A549 (cell line): ENCODE results near the gene VPS13D. TPM values are rescaled to one million over a fixed set of nuclear protein-coding genes. Genes with fewer than 3 reads are reported as not detected.

Experiments
- ATAC-seq, 2 experiments: fragments of 200-7000 bp in 1 of 2; fragments of >200 bp in 1 of 2; cut with Nextera tagmentation in 1 of 2; cut with Tn5 transposase in 1 of 2; 3 replicates each; pipeline versions ENCODE4 v1.8.0 to v1.9.1; 2018 to 2020; ENCODE audit warnings: mild to moderate bottlenecking in 1 of 2, moderate library complexity in 1 of 2
- CTCF ChIA-PET: fragments of 300-600 bp; sonication (Branson Sonifier 250); formaldehyde crosslinking; extraction: SDS; loops from one replicate; lab custom pipeline; 2021; ENCODE audit warnings: antibody characterized with exemption, inconsistent platforms; lab: Yijun Ruan, JAX
- POLR2A ChIA-PET: fragments of 350-600 bp; formaldehyde crosslinking; extraction: SDS; loops from one replicate; lab custom pipeline; 2021; ENCODE audit warnings: antibody characterized with exemption, inconsistent platforms; lab: Yijun Ruan, JAX
- DNase-seq, 2 experiments: peaks; one replicate each; pipeline versions ENCODE4 v3.0.0 to v3.0.0-alpha.2; 2011 to 2016; ENCODE audit warnings: low read depth in 1 of 2, low spot score in 1 of 2
- FAIRE-seq: peaks from 2 replicates; lab custom pipeline; 2011; peaks lifted over from hg19 to GRCh38; lab: Jason Lieb, UNC
- H3K27ac ChIP-seq, 2 experiments: fragments of >200 bp; sonication (Bioruptor Twin); formaldehyde crosslinking; 3 replicates each; pipeline ENCODE4 v1.5.1; 2016 to 2017
- H3K4me1 ChIP-seq: fragments of >200 bp; sonication (Bioruptor Twin); formaldehyde crosslinking; 3 replicates; pipeline ENCODE4 v1.6.1; 2016
- H3K4me2 ChIP-seq: fragments of >200 bp; sonication (Bioruptor Twin); formaldehyde crosslinking; 3 replicates; pipeline ENCODE4 v1.6.1; 2016
- H3K4me3 ChIP-seq: fragments of >200 bp; sonication (Bioruptor Twin); formaldehyde crosslinking; 3 replicates; pipeline ENCODE4 v1.5.1; 2016
- H3K9me3 ChIP-seq: fragments of >200 bp; sonication (Bioruptor Twin); formaldehyde crosslinking; 3 replicates; pipeline ENCODE4 v1.6.1; 2016
- BCL3 ChIP-seq: fragments of >200 bp; sonication (Bioruptor Twin); formaldehyde crosslinking; IDR thresholded peaks from 3 replicates; pipeline ENCODE4 v1.6.1; 2016
- BHLHE40 ChIP-seq: IDR thresholded peaks from 2 replicates; pipeline ENCODE4 v1.6.1; 2012; ENCODE audit warnings: low read depth, low read length, inconsistent platforms
- CEBPB ChIP-seq, 2 experiments: fragments of >200 bp in 1 of 2; sonication (Bioruptor Twin) in 1 of 2; formaldehyde crosslinking in 1 of 2; IDR thresholded peaks; 2 replicates each; pipeline ENCODE4 v1.6.1; 2012 to 2016
- EHF ChIP-seq: fragments of 250-450 bp; sonication (Bioruptor Pico); IDR thresholded peaks from 2 replicates; pipeline ENCODE4 v1.5.0; 2020; ENCODE audit warnings: mild to moderate bottlenecking
- EHMT2 ChIP-seq: fragments of 200-600 bp; sonication (generic); IDR thresholded peaks from 2 replicates; pipeline ENCODE4 v1.6.1; 2016; ENCODE audit warnings: antibody characterized with exemption, low read depth, mild to moderate bottlenecking, moderate library complexity
- FOSL2 ChIP-seq, 2 experiments: fragments of 450-650 bp in 1 of 2; fragments of >200 bp in 1 of 2; sonication (Bioruptor Twin) in 1 of 2; formaldehyde crosslinking; IDR thresholded peaks; 2 replicates each; pipeline versions ENCODE4 v1.5.0 to v1.6.1; 2016 to 2020; ENCODE audit warnings: mild to moderate bottlenecking in 1 of 2, moderate library complexity in 1 of 2
- FOXS1 ChIP-seq: fragments of 250-450 bp; sonication (Bioruptor Pico); IDR thresholded peaks from 2 replicates; pipeline ENCODE4 v1.5.0; 2020; ENCODE audit warnings: mild to moderate bottlenecking, moderate library complexity
- HES2 ChIP-seq: fragments of >200 bp; sonication (Bioruptor Twin); formaldehyde crosslinking; IDR thresholded peaks from 2 replicates; pipeline ENCODE4 v1.6.1; 2016
- HMGXB4 ChIP-seq: fragments of 250-450 bp; sonication (Bioruptor Pico); IDR thresholded peaks from 2 replicates; pipeline ENCODE4 v1.5.0; 2021; ENCODE audit warnings: mild to moderate bottlenecking, moderate library complexity, borderline replicate concordance
- HOXA7 ChIP-seq: fragments of 250-450 bp; sonication (Bioruptor Pico); IDR thresholded peaks from 2 replicates; pipeline ENCODE4 v1.5.0; 2020; ENCODE audit warnings: mild to moderate bottlenecking, moderate library complexity
- JUN ChIP-seq, 2 experiments: fragments of >200 bp; sonication (Bioruptor Twin); formaldehyde crosslinking; IDR thresholded peaks; 2 replicates in 1 of 2; 3 replicates in 1 of 2; pipeline ENCODE4 v1.6.1; 2016 to 2017
- MAFK ChIP-seq: fragments of 450-650 bp; IDR thresholded peaks from 2 replicates; pipeline ENCODE4 v1.6.1; 2014; ENCODE audit not compliant: partially characterized antibody
- MAX ChIP-seq: IDR thresholded peaks from 2 replicates; pipeline ENCODE4 v1.6.1; 2012
- MAZ ChIP-seq: fragments of 150-350 bp; IDR thresholded peaks from 2 replicates; pipeline ENCODE4 v1.6.1; 2014; ENCODE audit warnings: antibody characterized with exemption, low read depth, low read length, borderline replicate concordance
- NPAS2 ChIP-seq: fragments of 250-450 bp; sonication (Bioruptor Pico); IDR thresholded peaks from 2 replicates; pipeline ENCODE4 v1.8.0; 2022; ENCODE audit warnings: mild to moderate bottlenecking, moderate library complexity, borderline replicate concordance
- NR3C1 ChIP-seq: fragments of >200 bp; sonication (Bioruptor Twin); formaldehyde crosslinking; IDR thresholded peaks from 3 replicates; pipeline ENCODE4 v1.6.1; 2017
- POLR2AphosphoS2 ChIP-seq: conservative IDR thresholded peaks from 2 replicates; pipeline ENCODE4 v1.6.1; 2012; ENCODE audit warnings: low read length, improper control_type of control experiment, inconsistent platforms
- RARB ChIP-seq: fragments of 250-450 bp; sonication (Bioruptor Pico); IDR thresholded peaks from 2 replicates; pipeline ENCODE4 v1.8.0; 2021; ENCODE audit warnings: mild to moderate bottlenecking, moderate library complexity
- RNF2 ChIP-seq: fragments of 200-600 bp; sonication (generic); IDR thresholded peaks from 2 replicates; pipeline ENCODE4 v1.6.1; 2016; ENCODE audit warnings: low read depth, mild to moderate bottlenecking, antibody characterized with exemption, moderate library complexity, borderline replicate concordance
- SMC3 ChIP-seq: fragments of >200 bp; sonication (Bioruptor Twin); formaldehyde crosslinking; IDR thresholded peaks from 3 replicates; pipeline ENCODE4 v1.6.1; 2018; ENCODE audit warnings: inconsistent platforms
- ZC3H11A ChIP-seq: fragments of 450-650 bp; IDR thresholded peaks from 2 replicates; pipeline ENCODE4 v1.6.1; 2014; ENCODE audit warnings: antibody characterized with exemption, mild to moderate bottlenecking
- ZFP36 ChIP-seq: fragments of 450-650 bp; IDR thresholded peaks from 2 replicates; pipeline ENCODE4 v1.6.1; 2014; ENCODE audit warnings: borderline replicate concordance; ENCODE audit not compliant: partially characterized antibody
- ZNF302 ChIP-seq: fragments of 250-450 bp; sonication (Bioruptor Pico); IDR thresholded peaks from 2 replicates; pipeline ENCODE4 v1.9.0; 2021; ENCODE audit warnings: inconsistent platforms, mild to moderate bottlenecking, moderate library complexity
- ZSCAN20 ChIP-seq: fragments of 250-450 bp; sonication (Bioruptor Pico); IDR thresholded peaks from 2 replicates; pipeline ENCODE4 v1.8.0; 2022; ENCODE audit warnings: mild to moderate bottlenecking, moderate library complexity
- WGBS: methylation state at CpG from one replicate; pipeline ENCODE4 v1.1.6; 2017; ENCODE audit errors: missing lambda C conversion rate; 5-methylcytosine and 5-hydroxymethylcytosine counted together
- polyA plus RNA-seq, 4 experiments: library from polyadenylated mRNA; depleted of rRNA in 3 of 4; stranded (reverse); fragments of >200 nt; fragmentation: RNase III in 1 of 4; extraction: RNeasy Plus Mini Kit Qiagen cat#74134 plus additional on column Dnase treatment in 1 of 4; gene quantifications; 2 replicates in 3 of 4; 3 replicates in 1 of 4; pipeline ENCODE4 v1.2.3, GENCODE V29; 2011 to 2017

The VPS13D gene
- polyA plus RNA-seq, 2 of the 4 experiments (the other 2 are of a cell fraction), result 5.4 to 15.9 TPM

GRCh38 chr1:12508849-12509248, 279.0 kb downstream of the VPS13D start:
- no peak overlapping the region for H3K4me2 ChIP-seq
- POLR2A ChIA-PET, result no interaction called here
- FAIRE-seq, result no peak
- H3K27ac ChIP-seq, result no peak overlapping the region
- WGBS, result 96% methylated on average over 11 of the region's 11 CpGs
- H3K4me3 ChIP-seq, result no peak overlapping the region
- H3K9me3 ChIP-seq, result no peaks in the 10 kb centered on the region
- no peak for DNase-seq
- ATAC-seq, result no peak
- TF ChIP-seq FOSL2 (IDR thresholded peaks at IDR 0.05) (no peak), FOSL2 (CRISPR knock-in tag; IDR thresholded peaks at IDR 0.05) (no peak), MAZ (no peak), JUN (IDR thresholded peaks at IDR 0.05) (no peak), ZNF302 (CRISPR knock-in tag) (no peak), FOXS1 (CRISPR knock-in tag) (no peak), RARB (no peak), HOXA7 (CRISPR knock-in tag) (no peak), ZFP36 (no peak), EHF (CRISPR knock-in tag) (no peak), MAX (no peak), BHLHE40 (no peak), ZSCAN20 (CRISPR knock-in tag) (no peak), HES2 (no peak), RNF2 (no peak), ZC3H11A (no peak)
- no peaks in the 10 kb centered on the region for H3K4me1 ChIP-seq
- CTCF ChIA-PET, result no interaction called here

- POLR2A ChIA-PET, result no interaction called here
- no peak overlapping the region for H3K27ac ChIP-seq
- DNase-seq (no peak), ATAC-seq (no peak), FAIRE-seq (no peak)
- no peak overlapping the region for H3K4me3 ChIP-seq
- CTCF ChIA-PET, result interaction anchor here (1.8 kb wide), 1 partner anchor 17 kb away, joined by 3 read pairs; no protein-coding TSS in a partner anchor
- WGBS, result 94% methylated on average over 2 of the region's 3 CpGs
- no peaks in the 10 kb centered on the region for H3K4me1 ChIP-seq
- no peak for TF ChIP-seq POLR2AphosphoS2
- TF ChIP-seq MAX, result no peak
- no peak for TF ChIP-seq CEBPB (IDR thresholded peaks at IDR 0.05)
- no peak for TF ChIP-seq RNF2
- TF ChIP-seq EHMT2, result no peak
- TF ChIP-seq HOXA7 (CRISPR knock-in tag), result no peak
- no peak for TF ChIP-seq ZC3H11A
- no peak for TF ChIP-seq HMGXB4 (CRISPR knock-in tag)
- no peak for TF ChIP-seq MAFK
- no peak for TF ChIP-seq FOXS1 (CRISPR knock-in tag)
- no peak for TF ChIP-seq RARB
- TF ChIP-seq ZNF302 (CRISPR knock-in tag), result no peak
- no peak for TF ChIP-seq SMC3
- TF ChIP-seq BCL3, result no peak
- TF ChIP-seq NPAS2 (CRISPR knock-in tag), result no peak
- TF ChIP-seq NR3C1, result no peak
- H3K4me2 ChIP-seq, result no peak overlapping the region
- H3K9me3 ChIP-seq, result no peaks in the 10 kb centered on the region
Observed at GRCh38 chr1:12511128-12511484, 281.3 kb downstream of the VPS13D start.
